SK-N-MC (cell line): Measurements from ENCODE around the gene NR1H3.

Experiments used
- EZH2 ChIP-seq: fragments of 200-600 bp; sonication (generic); IDR thresholded peaks from one replicate; pipeline ENCODE4 v1.6.1; 2017; ENCODE audit warnings: antibody characterized with exemption
- POLR2AphosphoS5 ChIP-seq: IDR thresholded peaks from 2 replicates; pipeline ENCODE4 v1.6.1; 2012; ENCODE audit warnings: mild to moderate bottlenecking, low read depth, low read length, borderline replicate concordance

GRCh38 chr11:47212938-47213337, 44.9 kb upstream of the NR1H3 start:
- TF ChIP-seq EZH2 (no peak), POLR2AphosphoS5 (no peak)
